A204.1 (cell line): Measurements from ENCODE around the gene IER2.

ENCODE experiments used
- FAIRE-seq: peaks from 2 replicates; lab custom pipeline; 2012; peaks lifted over from hg19 to GRCh38; lab: Jason Lieb, UNC

The IER2 gene

DNA sequence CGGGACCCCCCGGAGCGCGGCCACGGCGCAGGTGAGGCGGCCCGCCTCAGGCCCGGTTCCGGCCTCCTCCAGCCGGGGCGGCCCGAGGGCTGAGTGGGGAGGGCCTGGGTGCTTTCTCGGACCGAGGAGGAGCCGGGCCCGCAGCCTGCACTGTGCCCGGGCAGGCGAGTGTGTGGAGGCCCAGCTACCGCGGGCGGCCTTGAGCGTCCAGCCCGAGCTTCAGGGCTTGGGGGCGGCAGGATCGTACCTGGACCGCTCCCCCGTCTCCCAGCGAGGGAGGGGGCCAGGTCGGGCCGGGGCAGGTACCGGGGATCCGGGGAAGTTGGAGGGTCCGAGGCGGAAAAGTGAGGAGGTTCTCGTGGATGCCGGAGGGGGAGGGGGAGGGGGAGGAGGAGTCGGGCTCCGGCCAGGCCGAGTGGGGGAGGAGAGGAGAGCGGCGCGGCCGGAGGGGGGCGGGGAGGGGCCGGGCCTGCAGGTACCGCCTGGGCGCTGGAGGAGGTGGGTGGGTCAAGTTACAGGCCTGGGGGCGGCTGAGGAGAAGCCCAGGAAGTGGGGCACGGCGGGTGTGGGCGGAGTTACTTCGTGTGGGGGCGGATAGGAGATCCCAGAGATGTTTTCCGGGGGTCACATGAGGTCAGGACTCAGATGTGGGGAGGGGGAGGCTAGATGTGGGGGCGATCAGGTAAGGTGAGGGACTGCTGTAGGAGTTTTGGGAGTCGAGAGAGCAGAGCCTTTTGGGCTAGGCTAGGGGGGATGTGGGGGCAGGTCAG lies 31.6 kb upstream of the IER2 start:
- no peak for FAIRE-seq

DNA sequence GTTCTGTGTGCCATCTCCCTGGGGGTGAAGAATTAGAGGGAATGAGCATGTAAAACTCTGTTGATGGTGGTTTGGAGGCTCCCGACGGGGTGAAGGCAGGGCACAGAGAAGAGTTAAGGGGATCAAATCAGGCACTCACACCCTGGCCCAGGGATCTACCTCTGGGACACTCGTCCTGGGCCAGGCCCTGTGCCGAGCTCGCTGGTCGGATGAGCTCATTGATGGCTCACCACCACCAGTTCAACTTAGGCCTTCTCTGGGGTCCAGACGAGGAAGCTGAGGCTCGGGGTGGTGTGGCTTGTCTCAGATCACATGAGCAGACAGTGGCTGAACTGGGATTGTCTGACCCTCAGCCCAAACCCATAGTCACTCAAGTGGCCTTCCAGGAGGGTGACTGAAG lies 30.6 kb upstream of the IER2 start:
- FAIRE-seq, result no peak

- no peak for FAIRE-seq
These were observed 30.2 kb upstream of the IER2 start for GRCh38 chr19:13120031-13120430.

DNA sequence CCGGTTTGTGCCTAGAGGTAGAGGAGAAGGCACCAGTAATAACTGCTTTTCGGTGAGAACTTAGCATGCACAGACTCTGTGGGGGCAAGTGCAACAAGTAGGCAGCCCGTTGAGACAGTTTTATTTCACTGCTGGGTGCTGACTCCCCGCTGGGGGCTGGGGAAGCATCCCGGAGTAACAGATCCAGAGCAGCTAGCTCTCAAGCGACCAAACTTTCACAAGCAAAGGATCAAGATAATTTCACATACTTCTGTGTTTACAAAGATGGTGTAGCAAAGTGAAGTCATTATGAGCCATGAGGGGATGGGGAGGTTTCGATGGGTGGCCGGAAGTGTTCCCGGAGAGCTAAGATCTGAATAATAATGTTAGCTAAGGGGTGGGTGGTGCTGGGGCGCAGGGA lies 29.4 kb upstream of the IER2 start:
- no peak for FAIRE-seq

- no peak for FAIRE-seq
These were observed 28.5 kb upstream of the IER2 start for GRCh38 chr19:13121551-13122274.

- no peak for FAIRE-seq
These were observed 27.8 kb upstream of the IER2 start for GRCh38 chr19:13122275-13122878.

DNA sequence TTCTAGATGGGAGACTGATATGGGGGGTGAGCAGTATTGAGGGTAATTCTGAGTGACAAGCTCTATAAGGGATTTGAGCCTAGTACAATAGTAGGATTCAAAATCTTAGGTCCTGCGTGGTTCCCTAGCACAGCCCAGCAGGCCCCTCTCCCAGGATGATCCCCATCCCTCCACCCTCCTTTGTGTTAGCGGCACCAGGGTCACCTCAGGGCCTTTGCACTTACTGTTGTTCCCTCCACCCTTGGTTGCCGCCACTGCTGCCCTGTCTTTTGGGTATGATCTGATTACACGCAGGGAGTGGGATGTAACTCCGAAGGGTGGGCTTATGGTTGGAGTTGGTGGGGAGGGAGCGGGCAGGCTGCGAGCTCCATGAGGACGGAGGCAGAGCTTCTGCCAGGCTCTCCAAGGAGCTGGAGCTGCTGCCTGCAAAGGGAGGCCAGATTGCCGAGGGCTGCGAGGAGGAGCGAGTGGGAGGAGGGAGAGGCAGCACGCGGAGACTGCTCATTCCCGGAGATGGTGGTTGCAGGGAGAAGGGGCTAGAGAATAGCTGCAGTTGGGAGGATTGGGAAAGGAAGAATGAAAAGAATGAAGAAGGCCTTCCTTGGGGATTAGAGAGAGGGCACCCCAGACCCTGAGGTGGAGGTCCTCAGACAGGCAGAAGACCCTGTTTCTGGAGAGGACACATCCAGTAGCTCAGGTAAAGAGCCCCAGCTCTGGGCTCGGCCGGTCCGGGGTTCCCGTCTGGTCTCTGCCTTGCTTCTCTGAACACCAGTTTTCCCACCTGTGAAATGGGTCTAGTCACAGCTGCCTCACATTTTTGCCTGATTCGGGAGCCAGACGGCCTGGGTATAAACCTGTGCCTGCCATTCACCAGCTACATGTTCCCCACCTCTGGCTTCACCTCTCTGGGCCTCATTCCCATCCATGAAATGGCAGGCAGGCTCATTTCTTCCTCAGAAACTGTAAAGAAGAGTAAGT lies 26.9 kb upstream of the IER2 start:
- no peak for FAIRE-seq

GRCh38 chr19:13127051-13127450 lies 23.2 kb upstream of the IER2 start:
- no peak for FAIRE-seq

- no peak for FAIRE-seq
These were observed 22.2 kb upstream of the IER2 start for GRCh38 chr19:13127811-13128575.

DNA sequence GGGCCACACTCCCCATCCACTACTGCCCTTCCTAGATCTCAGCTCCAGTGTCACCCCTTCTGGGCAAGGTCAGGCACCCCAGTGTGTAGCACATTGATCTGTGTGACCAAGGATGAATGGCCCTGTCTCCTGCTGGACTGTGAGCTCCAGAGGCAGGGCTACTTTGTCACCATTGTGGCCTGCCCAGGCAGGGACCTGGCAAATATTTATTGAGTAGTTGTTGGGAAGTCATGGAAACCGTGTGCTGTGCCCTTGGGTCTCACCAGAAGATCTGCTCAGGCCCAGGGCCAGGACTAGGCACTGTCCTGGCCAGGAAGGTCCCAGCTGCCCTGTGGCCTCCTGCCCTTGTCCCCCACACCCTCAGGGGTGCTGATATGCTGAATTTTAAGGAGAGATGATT lies 21.6 kb upstream of the IER2 start:
- no peak for FAIRE-seq

GRCh38 chr19:13129384-13129783 lies 20.8 kb upstream of the IER2 start:
- no peak for FAIRE-seq

GRCh38 chr19:13130886-13131490 lies 19.2 kb upstream of the IER2 start:
- no peak for FAIRE-seq

DNA sequence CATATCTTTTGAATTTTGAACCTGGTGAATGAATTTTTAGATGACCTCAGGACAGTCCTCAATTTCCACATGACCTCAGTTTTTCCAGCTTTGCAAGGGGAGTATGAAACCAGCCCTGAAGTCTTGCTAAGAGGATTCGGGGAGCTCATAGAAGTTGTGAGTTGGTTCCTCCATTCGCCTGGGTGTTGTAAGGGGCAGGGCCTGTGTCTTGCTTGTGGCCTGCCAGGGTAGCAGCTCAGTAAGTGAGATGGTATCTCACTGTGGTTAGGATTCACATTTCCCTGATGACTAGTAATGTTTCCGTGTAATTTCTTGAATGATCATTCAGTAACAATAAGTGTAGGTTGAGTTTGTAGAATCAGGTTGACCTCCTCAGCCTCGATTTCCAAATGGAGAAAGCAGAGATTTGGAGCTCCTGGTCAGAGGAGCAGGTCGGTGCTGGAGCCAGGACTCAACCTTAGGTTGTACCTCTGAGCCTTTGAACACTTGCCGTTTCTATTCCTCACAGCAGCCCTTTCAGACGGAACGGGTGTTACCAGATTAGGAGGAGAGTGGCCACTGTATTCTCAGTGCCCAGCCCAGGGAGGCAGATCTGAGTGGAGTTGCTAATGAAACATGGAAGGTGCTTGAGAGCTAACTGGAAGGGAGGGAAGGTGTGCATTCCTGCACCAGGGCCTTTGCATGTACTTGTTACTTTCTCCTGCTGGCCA lies 17.6 kb upstream of the IER2 start:
- FAIRE-seq, result no peak

DNA sequence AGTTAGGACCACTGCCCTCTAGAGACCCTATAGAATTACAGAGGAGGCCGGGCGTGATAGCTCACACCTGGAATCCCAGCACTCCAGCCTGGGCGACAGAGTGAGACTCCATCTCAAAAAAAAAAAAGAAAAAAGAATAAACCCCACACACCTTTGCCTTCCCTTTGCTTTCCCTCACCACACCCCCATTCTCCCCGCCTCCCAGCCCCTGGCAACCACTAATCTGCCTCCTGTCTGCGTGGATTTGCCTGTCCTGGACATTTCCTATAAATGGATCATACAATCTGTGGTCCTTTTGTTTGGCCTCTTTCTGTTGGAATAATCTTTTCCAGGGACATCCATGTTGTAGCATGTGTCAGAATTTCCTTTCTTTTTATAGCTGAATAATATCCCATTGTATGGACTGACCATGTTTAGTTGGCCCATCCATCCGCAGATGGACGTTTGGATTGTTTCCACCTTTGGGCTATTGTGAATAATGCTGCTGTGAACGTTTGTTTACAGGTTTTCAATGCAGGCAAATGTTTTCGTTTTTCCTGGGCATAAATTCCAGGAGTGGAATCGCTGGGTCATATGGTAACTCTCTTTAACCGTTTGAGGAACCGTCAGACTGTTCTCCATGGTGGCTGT lies 16.9 kb upstream of the IER2 start:
- FAIRE-seq, result no peak

GRCh38 chr19:13134626-13135025 lies 15.6 kb upstream of the IER2 start:
- no peak for FAIRE-seq

DNA sequence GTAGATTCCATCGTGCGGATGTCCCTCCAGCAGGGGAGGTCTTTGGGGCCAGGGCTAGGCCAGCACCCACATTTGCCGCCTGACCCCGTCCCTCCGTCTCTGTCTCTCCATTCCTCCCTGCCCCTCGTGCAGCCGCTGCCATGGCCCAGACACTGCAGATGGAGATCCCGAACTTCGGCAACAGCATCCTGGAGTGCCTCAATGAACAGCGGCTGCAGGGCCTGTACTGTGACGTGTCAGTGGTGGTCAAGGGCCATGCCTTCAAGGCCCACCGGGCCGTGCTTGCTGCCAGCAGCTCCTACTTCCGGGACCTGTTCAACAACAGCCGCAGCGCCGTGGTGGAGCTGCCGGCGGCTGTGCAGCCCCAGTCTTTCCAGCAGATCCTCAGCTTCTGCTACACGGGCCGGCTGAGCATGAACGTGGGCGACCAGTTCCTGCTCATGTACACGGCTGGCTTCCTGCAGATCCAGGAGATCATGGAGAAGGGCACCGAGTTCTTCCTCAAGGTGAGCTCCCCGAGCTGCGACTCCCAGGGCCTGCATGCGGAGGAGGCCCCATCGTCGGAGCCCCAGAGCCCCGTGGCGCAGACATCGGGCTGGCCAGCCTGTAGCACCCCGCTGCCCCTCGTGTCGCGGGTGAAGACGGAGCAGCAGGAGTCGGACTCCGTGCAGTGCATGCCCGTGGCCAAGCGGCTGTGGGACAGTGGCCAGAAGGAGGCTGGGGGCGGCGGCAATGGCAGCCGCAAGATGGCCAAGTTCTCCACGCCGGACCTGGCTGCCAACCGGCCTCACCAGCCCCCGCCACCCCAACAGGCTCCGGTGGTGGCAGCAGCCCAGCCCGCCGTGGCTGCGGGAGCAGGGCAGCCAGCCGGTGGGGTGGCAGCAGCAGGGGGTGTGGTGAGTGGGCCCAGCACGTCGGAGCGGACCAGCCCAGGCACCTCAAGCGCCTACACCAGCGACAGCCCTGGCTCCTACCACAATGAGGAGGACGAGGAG lies 14.8 kb upstream of the IER2 start:
- FAIRE-seq, result no peak

- no peak for FAIRE-seq
These were observed 12.9 kb upstream of the IER2 start for GRCh38 chr19:13137290-13137794.

DNA sequence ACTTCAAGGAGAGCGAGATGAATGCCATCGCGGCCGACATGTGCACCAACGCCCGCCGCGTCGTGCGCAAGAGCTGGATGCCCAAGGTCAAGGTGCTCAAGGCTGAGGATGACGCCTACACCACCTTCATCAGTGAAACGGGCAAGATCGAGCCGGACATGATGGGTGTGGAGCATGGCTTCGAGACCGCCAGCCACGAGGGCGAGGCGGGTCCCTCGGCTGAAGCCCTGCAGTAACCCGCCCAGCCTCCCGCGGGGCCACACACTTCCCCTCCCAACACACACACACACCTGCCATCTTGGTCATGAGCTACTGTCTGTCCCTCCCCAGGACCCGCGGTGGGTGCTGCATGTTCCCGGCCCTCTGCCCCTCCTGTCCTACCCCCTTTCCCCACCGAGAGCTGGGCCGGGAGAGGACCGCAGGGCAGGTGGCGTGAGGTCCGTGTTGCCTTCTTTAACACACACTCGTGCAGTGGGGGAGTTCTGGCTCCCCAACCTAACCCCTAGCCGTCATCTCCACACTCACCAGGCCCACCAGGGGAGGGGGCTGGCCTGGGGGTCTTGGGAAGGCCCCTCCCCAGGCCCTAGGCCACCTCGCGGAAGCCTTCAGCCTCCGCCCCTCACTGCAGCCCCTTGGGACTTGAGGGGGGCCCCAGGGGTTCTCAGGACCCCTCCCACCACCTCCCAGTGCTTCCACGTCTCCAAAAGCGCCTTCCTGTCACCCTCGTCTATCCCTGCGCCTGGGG lies 11.9 kb upstream of the IER2 start:
- no peak for FAIRE-seq
